Pons (tissue), 1 donor: ENCODE measurements around the gene TMEM198.
A peak's percentile ranks its signal among the peaks of the same experiment; 100 is the strongest.

Source experiments
- DNase-seq: peaks from one replicate; pipeline ENCODE4 v3.0.0-alpha.2; 2016; ENCODE audit warnings: low spot score

Gene TMEM198

DNA sequence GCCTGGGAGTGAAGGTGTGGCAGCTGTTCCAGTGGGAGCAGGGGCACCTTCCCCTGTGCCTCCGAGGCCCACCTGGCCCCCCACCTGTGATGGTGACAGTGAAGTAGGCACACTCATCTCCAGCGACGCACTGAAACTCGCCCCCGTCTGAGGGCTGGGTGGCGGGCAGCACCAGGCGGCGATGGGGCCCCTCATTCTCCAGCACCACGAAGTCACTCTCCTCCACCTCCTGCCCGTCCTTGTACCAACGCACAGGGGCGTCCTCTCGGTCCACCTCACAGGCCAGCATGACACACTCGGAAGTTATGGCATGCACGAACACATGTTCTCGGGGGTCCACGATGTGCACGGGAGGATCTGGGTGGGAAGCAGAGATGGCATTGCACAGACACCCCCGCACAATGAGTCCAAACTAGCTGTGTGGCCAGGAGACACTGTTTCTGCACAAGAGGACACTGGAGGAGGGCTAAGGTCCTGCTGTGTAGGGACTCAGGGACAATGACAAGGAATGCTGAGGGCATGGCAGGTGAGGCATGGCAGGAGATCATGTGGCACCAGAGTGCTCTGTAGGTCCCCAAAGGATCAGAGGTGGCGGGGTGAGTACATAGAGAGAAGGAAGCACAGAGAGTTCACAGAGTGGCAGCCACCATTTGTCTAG lies 19.6 kb downstream of the TMEM198 start:
- no peak for DNase-seq

DNA sequence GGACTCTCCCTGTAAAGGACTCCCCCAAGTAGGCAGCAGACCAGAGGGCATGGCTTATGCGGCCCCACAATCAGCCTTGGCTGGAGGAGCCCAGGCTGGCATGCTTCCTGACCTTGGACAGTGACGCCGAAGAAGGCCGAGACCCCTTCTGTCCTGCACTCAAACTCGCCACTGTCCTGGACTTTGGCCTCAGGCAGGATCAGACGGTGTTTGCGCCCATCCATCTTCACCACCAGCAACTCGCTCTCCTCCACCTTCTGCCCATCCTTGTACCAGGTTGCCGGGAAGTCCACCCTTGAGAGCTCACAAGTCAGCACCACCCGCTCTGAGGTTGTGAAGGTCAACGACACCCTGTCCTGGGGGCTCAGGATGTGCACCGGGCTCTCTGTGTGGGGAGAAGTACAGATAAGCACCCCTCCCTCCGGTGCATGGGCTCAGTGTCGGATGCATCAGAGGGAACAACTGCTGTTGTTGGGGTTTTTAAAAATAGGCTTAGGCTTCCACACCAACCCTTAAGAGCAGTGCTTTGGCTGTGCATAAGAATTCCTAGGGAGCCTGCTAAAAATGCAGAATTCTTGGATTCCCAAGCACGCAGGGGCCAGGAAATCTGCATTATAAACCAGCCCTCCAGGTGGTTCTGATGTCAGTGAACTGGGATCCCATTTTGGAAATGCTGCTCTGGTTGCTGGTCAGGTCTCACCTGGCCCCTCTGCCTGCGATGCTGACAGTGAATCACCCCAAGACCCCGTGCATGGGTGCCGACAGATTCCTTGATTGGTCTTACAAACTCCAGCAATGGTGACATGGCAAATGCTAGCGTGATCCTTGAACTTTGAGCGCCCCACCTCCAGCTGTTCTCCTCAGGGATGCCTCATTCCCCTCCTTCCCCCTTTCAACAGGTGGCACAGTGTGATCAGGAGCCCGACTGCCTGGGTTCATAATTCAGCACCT lies 21.6 kb downstream of the TMEM198 start:
- no peak for DNase-seq

DNA sequence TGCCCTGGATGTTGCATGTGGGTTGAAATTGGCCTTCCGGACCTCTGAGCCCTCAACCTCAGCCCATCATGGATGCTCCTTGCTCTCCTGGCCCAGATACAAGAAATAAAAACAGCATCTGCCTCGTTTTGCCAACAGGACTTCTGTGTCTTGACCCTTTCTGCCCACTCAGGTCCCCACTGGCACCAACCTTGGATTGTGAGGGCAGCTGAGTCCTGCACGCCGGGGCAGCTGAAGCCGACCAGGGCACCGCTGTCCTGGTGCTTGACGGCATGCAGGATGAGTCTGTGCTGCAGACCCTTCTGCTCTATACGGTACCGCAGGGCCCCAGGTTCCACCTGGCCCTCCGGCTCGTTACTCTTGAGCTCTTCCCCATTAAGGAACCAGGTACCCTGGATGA lies 22.8 kb downstream of the TMEM198 start:
- DNase-seq, result no peak

DNA sequence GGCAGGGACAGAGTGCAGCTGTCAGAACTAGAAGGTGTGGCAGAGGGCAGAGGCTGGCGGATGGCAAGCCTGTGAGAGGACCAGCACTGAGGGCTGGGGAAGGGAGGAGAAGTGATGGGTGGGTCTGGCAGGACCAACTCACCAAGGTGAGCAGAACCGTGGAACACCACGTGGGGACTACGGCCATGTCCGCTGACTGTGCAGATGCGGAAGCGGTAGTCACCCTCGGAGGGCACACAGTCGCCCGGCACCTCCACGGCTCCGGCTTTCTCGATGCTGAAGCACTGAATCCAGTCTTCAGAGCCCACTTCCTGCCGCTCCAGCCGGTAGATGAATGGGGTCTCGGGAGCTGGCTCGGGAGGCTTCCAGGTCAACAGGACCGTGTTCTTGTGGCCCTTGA lies 23.3 kb downstream of the TMEM198 start:
- no peak for DNase-seq

DNA sequence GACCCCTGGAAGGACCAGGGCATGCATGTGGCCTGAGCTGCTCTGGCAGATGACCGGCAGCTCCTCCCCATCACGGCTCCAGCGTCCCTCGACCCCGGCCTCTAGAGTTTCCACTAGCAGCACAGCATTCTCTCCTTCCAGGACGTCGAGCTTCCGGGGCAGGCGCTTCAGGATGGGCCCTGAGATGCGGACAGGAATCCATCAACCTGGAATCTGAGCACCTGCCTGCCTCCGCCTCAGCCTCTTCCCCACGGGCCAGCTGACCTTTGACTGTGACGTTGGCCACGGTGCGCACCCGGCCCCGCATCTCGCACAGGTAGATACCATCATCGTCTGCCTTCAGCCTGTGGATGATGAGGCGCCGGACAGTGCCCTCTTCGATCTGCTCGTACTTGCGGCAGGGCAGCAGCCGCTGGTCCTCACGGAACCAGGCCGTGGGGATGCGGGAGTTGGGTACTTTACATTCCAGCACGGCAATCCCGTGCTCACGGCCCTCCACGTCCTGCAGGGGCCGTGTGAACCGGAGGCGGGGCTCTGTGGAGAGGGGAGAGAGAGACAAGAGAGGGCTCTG lies 24.0 kb downstream of the TMEM198 start:
- DNase-seq, result no peak

DNA sequence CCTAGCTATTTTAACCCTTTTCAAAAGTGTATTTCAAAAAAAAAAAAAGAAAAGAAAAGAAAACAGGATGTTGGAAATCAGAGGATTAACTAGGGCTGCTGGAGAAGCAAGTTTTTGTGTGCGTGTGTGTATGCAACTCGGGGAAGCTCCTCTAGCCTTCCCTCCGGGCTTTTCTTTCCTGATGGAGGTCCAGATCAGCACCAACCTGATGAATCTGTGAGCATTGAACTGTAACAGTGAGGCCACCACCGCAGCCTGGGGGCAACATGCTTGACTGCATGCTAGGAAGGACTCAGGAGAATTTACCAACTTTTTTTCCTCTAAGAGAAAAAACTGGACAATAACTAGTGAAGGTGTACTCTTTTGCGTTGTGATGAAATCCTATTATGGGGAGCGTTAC lies 25.2 kb downstream of the TMEM198 start:
- no peak for DNase-seq

DNA sequence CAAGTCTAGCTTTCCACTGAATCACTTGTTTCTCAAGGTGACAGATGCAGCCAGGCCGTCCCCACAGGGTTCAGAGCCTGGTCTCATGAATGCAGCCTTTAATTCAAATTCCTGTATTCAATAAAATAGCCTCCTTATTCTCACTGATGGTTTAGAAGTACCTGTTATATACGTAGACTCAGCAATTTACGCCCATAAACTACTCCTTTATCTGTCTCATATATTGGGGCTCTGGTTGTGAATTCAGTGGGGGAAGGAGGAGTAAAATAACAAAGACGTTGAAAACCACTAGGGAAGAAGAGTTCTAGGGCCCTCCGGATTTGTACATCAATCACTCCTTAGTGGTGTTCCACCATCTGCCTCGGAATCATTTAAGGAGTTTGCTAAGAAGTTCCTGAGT lies 25.8 kb downstream of the TMEM198 start:
- DNase-seq, result no peak

DNA sequence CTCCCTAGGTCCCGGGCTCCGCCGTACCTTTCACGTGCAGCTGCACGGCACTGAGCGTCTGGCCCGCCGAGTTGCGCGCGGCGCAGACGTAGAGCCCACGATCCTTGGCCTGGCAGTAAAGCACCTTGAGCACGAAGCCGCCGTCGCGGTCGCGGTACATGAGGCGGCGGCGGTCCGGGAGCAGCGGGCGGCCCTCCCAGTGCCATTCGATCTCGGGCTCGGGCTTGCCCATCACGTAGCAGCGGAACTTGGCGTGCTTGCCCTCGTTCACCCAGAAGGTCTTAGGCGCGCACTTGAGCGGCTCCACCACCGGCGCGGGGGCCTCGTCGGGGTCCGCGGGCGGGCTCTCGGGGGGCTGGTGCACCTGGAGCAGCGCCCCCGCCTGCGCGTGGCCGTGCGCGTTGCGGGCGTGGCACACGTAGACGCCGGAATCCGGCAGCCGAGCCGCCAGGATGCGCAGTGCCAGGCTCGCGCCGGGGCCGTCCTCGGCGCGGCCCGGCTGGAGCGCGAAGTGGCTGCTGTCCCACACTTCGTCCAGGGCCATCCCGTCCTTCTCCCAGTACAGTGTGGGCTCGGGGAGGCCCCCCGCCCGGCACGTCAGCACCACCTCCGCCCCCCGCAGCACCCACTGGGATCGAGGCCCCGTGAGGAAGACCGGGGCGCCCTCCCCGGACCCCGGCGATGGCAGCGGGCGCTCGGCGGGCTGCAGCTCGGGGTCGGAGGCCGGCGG lies 26.5 kb downstream of the TMEM198 start:
- DNase-seq, result no peak

DNA sequence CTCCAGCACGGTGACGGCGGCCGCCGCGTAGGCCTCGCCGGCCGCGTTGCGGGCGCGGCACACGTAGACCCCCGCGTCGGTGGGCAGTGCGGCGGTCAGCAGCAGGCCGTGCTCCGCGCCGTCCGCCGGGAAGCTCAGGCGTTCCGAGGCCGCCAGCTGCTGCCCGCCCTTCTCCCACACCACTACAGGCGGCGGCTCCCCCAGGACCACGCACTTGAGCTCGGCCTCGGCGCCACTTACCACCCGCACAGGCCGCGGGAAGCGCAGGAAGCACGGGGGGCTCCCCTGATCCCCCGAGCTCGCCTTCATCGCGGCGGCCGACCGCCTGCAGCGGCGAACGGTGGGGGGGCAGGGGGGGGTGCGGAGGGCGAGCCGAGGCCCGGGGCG lies 27.1 kb downstream of the TMEM198 start:
- no peak for DNase-seq

DNA sequence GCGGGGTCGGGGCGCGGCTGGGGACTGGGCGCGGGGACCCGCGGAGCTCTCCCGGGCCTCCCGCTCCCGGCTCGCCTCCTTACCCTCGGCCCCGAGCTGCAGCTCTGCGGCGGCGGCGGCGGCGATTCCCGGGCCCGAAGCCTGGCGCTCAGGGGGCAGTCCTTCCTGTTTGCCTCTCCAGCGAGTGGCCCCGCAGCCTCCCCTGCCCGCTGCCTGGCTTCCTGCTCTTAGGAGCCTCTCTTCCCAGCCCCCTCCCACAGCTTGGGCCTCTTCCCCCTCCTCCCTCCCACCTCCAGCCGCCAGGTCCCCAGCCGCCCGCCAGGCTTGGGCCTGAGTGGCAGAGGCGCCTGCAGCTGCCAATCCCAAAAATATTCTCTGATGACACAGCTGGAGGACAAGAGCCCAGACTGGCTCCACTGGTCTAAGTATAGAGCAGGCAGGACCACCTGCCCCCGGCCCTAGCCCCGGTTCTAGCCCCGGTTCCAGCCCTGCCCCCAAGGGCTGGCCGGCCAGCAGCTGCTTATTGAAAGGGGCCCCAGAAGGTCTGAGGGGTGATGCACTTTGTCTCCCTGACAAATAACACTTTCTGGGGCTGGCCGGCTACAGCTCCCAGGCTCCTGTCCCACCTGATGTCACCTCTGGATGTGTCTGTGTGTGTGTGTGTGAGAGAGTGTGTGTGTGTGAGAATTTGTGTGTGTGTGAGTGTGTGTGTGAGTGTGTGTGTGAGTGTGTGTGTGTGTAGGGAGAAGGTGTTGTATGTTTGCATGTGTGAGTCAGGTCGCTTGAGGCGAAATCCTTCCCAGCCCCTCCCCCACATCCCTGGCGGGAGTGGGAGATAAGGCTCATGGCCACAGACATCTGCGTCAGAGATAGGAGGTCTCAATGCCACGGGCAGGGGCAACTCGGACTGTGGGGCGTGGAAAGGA lies 27.7 kb downstream of the TMEM198 start, which contains the start of gene OBSL1:
Gene OBSL1 (minus strand): TSS at position 229 of the 926 bp plus-strand sequence. CDS start 307 bp downstream, outside the sequence.
- peak; percentile 7 for DNase-seq

DNA sequence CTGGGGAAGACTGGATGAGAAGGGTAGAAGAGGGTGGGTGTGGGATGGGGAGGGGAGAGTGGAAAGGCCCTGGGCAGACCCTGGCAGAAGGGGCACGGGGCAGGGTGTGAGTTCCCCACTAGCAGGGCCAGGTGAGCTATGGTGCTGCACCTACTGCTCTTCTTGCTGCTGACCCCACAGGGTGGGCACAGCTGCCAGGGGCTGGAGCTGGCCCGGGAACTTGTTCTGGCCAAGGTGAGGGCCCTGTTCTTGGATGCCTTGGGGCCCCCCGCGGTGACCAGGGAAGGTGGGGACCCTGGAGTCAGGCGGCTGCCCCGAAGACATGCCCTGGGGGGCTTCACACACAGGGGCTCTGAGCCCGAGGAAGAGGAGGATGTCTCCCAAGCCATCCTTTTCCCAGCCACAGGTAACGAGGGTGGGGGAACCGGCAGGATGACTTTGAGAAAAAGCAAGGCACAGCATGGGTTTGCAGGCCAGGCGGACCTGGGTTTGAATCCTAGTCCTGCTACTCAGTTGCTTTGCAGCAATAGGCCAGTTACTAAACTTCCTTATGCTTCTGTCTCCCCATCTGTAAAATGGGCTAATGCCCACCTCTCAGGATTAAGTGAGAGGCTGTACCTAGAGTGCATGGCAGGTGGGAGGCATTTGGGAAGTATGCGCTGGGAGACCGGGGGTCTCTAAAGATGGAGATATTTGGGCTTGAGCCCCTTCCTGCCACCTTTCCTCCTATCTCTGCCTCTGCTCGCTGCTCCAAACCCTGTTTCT lies 28.6 kb downstream of the TMEM198 start, which contains the start of gene INHA:
Gene INHA (plus strand): TSS at position 74 of the 765 bp plus-strand sequence. CDS start 65 bp downstream, at position 139.
- no peak for DNase-seq

DNA sequence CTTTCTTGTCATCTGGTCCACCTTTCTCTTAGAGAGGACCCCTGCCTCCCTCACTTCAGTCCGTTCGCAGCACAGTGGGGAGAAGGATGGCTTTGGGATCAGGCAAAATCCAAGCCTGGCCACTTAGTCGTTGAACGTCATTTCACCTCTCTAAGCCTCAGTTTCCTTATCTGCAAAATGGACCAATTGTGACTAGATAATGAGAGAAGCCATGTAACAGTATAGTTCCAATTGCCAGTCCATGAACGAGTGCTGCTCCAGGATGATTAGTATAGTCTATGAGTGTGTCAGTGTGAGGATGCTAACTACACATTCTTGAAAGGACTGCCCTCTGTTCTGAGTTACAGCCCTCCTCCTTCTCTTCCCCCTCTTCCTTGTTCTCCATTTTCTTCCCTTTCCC lies 29.3 kb downstream of the TMEM198 start:
- DNase-seq, result no peak

DNA sequence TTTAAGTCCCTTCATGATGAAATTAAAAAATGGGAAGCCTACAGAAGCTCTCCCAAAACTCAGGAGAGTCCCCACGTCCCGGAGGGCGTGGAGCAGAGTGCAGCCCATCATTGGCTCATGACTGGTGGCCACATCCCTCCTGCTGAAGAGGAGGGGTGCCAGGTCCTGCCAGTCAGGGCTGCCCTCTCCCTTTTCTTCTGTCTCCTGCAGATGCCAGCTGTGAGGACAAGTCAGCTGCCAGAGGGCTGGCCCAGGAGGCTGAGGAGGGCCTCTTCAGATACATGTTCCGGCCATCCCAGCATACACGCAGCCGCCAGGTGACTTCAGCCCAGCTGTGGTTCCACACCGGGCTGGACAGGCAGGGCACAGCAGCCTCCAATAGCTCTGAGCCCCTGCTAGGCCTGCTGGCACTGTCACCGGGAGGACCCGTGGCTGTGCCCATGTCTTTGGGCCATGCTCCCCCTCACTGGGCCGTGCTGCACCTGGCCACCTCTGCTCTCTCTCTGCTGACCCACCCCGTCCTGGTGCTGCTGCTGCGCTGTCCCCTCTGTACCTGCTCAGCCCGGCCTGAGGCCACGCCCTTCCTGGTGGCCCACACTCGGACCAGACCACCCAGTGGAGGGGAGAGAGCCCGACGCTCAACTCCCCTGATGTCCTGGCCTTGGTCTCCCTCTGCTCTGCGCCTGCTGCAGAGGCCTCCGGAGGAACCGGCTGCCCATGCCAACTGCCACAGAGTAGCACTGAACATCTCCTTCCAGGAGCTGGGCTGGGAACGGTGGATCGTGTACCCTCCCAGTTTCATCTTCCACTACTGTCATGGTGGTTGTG lies 30.9 kb downstream of the TMEM198 start:
- no peak for DNase-seq

DNA sequence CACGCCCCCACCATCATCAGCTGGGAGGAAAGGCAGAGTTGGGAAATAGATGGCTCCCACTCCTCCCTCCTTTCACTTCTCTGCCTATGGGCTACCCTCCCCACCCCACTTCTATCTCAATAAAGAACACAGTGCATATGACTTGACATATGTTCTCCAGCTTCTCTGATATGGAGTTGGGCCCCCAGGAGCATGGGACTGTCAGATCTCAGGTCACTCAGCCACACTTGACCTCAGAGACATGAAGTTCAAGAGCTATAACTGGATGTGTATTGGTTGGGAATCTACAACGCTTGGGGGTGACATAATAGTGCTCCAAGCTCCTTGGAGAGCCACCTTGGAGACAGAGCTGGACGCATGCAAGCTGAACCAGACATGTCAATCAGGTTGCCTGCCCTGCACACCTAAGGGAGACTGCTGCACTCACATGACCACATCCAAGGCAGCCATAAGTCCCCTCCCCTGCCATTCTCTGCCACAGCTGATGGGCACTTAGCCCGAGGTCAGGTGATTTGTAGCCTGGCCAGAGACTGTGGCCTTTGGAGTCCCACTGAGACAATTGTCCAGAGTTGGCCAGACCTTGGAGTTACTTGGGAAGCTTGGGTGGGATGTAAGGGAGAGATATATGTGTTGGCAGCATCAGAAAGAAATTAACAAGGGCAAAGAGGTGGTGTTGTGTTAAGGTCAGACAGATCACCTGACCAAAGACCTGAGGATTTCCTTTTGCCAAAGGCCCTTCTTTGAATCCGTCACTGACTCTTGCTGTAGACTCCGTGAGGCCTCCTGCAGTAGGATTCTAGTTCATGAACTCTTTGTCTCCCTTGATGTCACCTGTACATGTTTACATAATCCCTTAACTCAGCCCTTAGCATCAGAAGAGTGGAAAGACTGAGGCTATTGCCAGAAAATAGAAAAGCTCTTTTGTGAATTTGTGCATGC lies 32.0 kb downstream of the TMEM198 start:
- no peak for DNase-seq

DNA sequence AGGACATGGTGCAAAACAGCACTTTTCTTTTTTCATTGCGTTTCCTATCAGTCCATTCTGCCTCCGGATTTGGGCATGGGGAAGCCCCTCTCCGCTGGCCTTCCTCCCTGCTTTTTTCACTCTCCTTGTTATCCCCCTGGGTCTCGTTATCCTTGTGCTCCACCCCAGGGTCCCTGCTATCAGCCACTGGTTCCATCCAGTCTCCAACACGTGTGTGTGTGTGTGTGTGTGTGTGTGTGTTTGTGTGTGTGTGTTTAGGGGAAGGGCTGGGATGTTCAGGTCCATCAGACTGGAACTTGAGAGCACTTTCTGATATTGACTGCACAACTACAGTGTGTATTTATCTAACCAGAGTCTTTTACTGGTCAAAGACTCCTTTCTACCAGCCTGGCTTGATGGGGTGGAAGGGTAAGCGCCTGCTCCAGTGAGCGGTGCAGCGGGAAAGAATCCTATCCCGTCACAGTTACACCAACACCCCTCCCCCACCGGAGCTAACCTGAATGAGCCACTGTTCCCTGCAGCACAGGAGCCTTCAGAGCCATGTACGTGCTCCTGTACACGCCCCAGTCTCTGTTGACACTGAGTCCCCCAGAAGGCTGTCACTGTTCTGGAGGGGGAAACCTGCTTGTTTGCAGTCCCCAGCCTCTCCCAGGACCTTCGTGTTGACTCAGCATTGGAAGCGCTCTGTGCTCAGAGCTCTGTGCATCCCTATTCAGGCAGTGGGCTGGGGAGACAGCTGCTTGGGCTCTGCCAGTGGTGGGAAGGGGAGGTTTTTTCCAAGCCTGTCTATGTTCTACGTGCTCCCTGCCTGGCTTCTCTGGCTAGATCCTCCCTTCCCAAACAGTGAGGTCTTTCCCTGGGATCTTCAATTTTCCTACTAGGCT lies 32.9 kb downstream of the TMEM198 start:
- DNase-seq, result peak; percentile 11

DNA sequence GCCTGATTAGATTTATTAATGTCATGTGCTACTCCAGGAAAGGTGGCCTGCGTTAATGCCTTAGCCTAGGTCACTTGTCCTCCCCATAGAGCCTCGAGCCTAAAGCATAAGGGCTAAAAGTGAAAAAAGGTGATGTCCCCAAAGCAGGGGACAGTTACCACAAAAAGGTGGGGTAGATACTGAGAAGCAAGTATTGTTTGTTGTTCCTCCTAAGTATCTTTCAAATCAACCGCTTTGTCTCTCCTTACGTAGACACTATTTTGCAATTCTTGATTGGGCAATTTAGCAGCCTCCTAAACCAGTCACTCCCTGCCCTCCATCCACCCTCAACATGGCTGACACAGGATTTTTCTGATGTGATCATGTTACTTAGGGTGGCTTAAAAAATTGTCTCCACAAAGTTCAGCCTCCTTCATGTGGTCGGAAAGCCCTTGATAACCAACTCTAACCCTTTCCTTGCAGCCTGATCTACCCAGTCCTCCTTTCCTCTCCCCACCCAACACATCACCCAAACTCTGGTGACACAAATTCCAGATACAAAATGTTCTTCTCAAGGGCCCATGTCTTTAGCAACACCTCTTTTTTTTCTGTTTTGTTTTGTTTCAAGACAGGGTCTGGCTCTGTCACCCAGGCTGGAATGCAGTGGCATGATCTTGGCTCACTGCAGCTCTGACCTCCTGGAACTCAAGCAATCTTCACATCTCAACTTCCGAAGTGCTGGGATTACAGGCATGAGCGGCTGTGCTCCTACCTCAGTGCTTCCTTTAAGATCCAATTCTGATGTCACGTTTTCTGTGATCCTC lies 35.2 kb downstream of the TMEM198 start:
- no peak for DNase-seq
